Mucosa of rectum (tissue), 2 donors: ENCODE data around the gene C19orf47.

Experiments used
- H3K27ac ChIP-seq, 2 donors: one replicate each; pipeline ENCODE4 v1.7.0; 2013; ENCODE audit warnings: inconsistent platforms in 2 of 2, low read depth in 2 of 2, low read length in 2 of 2
- H3K27me3 ChIP-seq, 2 donors: one replicate each; pipeline ENCODE4 v1.7.0; 2013; ENCODE audit warnings: low read length in 2 of 2; ENCODE audit not compliant: control insufficient read depth in 2 of 2, insufficient read depth in 2 of 2
- H3K36me3 ChIP-seq, 2 donors: one replicate each; pipeline ENCODE4 v1.7.0; 2013; ENCODE audit warnings: low read length in 2 of 2; ENCODE audit not compliant: control insufficient read depth in 2 of 2, insufficient read depth in 2 of 2
- H3K4me1 ChIP-seq, 2 donors: one replicate each; pipeline ENCODE4 v1.7.0; 2013; ENCODE audit warnings: low read length in 2 of 2, mild to moderate bottlenecking in 1 of 2; ENCODE audit not compliant: control insufficient read depth in 2 of 2, insufficient read depth in 2 of 2
- H3K4me3 ChIP-seq, 2 donors: one replicate each; pipeline ENCODE4 v1.7.0; 2013; ENCODE audit warnings: low read length in 2 of 2
- H3K9ac ChIP-seq, 2 donors: one replicate each; pipeline ENCODE4 v1.7.0; 2013; ENCODE audit warnings: low read length in 2 of 2, low read depth in 1 of 2, mild to moderate bottlenecking in 1 of 2
- H3K9me3 ChIP-seq, 2 donors: one replicate each; pipeline ENCODE4 v1.7.0; 2013; ENCODE audit warnings: low read length in 2 of 2; ENCODE audit not compliant: control insufficient read depth in 2 of 2
- donor health status: healthy.
- donor health status: Normal muscosa, but diverticular disease.

C19orf47 gene

DNA sequence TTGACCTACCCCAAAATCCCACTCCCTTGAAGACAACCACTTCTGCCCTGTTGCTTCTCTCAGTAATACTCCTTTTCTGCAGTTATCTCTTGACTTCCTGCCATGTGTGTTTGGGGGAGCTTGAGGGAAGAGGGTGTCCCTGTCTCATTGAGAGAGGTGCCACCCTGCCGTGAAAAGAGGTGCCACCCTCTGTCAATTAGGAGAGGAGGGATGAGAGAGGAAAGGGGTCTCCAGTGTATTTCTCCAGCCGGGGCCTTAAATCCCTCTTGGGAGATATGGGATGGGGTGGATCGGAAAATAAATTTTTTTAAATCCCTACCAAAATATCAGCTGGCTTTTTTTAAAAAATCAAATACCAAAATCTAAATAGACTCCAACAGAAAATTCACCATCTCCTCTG is 16.8 kb upstream of the C19orf47 start:
- H3K36me3 ChIP-seq: peaks cover 11% of the 10 kb centered on the region in 2 donors
- no peak overlapping the region for H3K9ac ChIP-seq
- no peak overlapping the region for H3K27ac ChIP-seq
- no peak overlapping the region for H3K4me3 ChIP-seq
- no peaks in the 10 kb centered on the region for H3K4me1 ChIP-seq
- H3K9me3 ChIP-seq: no peaks in the 10 kb centered on the region
- H3K27me3 ChIP-seq: no peaks in the 10 kb centered on the region

DNA sequence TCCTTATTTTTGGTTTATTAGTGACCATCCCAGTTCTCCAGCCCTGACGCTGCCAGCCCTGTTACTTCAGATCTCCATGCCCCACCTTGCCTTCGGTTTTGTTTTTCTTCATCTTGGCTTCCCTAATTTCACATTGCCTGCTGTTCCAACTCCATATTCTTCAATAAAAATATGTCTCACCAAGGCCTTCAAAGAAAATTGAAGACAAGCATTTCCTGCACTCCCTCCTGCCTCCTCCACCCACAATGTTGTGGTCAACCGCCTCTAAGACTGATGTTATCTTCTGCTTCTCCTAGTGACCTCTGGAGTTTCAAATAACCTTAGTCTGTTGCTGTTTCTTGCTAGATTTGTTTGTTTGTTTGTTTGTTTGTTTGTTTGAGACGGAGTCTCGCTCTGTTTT is 14.9 kb upstream of the C19orf47 start:
- Histone ChIP-seq H3K36me3 (peaks cover 7 to 8% of the 10 kb centered on the region in 2 donors), H3K27ac (no peak overlapping the region), H3K4me1 (no peaks in the 10 kb centered on the region), H3K9ac (no peak overlapping the region), H3K9me3 (no peaks in the 10 kb centered on the region), H3K4me3 (no peak overlapping the region), H3K27me3 (no peaks in the 10 kb centered on the region)

DNA sequence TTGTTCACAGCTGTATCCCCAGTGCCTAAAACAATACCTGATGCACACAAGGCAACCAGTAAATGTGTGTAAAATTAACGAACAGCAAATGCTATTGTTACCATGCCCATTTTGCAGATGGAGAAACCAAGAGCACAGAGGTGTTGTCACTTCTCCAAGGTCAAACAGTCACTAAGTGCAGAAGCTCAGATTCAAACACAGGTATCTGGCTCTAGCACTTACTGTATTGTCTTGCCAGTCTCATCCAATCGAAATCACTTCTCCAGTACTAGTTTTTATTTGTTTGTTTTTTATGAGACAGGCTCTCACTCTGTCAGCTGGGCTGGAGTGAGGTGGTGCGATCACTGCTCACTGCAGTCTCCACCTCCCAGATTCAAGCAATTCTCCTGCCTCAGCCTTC is 14.0 kb upstream of the C19orf47 start:
- H3K4me1 ChIP-seq: no peaks in the 10 kb centered on the region
- no peak overlapping the region for H3K9ac ChIP-seq
- H3K9me3 ChIP-seq: no peaks in the 10 kb centered on the region
- no peak overlapping the region for H3K4me3 ChIP-seq
- no peak overlapping the region for H3K27ac ChIP-seq
- no peaks in the 10 kb centered on the region for H3K27me3 ChIP-seq
- H3K36me3 ChIP-seq: peaks cover 3 to 7% of the 10 kb centered on the region in 2 donors

DNA sequence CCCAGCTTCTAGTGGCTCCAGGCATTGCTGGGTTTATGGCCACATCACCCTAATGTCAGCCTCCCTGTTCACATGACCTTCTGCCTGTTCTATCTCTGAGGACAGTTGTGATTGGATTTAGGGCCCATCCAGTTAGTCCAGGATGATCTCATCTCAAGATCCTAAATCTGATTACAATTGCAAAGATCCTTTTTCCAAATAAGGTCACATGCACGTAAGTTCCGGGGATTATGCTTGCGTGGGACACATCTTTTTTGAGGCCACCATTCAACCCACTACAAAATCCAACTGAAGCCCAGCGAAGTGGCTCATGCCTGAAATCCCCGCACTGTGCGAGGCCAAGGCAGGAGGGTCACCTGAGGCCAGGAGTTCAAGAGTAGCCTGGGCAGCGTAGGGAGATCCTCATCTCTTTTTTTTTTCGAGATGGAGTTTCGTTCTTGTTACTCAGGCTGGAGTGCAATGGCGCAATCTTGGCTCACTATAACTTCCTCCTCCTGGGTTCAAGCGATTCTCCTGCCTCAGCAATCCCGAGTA is 12.6 kb upstream of the C19orf47 start:
- Histone ChIP-seq H3K36me3 (no peaks in the 10 kb centered on the region), H3K27ac (no peak overlapping the region), H3K4me1 (peaks cover 0 to 2% of the 10 kb centered on the region in 2 donors), H3K4me3 (no peak overlapping the region), H3K9ac (no peak overlapping the region), H3K9me3 (no peaks in the 10 kb centered on the region), H3K27me3 (no peaks in the 10 kb centered on the region)

DNA sequence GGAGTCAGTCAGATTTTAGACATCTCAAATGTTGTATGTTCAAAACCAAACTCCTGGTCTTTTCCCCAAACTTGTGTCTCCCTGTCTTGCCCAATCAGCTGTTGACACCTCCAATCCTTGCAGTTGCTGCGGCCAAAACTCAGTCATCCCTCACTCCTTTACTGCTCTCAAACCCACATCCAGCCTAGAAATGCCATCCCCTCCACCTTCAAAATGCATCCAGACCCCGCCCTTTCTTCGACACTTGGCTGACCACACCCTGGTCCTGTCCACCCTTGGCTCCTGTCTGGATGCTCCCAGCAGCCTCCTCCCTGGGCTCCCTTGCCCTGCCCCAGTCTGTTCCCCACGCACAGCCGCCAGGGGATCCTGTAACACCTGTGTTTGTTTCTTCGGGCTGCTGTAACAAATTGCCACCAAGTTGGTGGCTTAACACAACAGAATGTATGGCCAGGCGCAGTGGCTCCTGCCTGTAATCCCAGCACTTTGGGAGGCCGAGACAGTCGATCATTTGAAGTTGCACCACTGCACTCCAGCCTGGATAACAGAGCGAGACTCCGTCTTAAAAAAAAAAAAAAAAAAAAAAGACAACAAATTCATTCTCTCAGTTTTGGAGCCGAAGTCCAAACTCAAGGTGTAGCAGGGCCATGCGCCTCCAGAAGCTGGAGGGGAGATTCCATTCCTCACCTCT is 12.0 kb upstream of the C19orf47 start:
- H3K4me3 ChIP-seq: no peak overlapping the region
- H3K27me3 ChIP-seq: no peaks in the 10 kb centered on the region
- no peak overlapping the region for H3K9ac ChIP-seq
- H3K36me3 ChIP-seq: no peaks in the 10 kb centered on the region
- H3K27ac ChIP-seq: no peak overlapping the region
- no peaks in the 10 kb centered on the region for H3K9me3 ChIP-seq
- peaks cover 0 to 2% of the 10 kb centered on the region in 2 donors for H3K4me1 ChIP-seq

DNA sequence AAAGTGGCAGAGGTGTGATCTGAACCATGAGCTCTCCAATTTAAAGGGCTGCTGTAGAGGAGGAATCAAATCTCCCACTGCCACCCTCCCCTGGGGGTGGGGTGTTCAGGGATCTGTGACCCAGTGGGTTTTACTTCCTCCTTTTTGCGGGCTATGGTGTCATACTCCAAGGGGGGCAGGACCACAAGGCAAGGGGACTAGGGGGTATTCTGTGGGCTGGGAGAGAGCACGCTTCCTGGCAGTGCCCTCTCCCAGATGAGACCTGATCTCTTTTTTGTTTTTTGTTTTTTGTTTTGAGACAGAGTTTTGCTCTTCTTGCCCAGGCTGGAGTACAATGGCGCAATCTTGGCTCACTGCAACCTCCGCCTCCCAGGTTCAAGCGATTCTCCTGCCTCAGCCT is 10.6 kb upstream of the C19orf47 start:
- Histone ChIP-seq H3K4me3 (no peak overlapping the region), H3K27me3 (no peaks in the 10 kb centered on the region), H3K27ac (no peak overlapping the region), H3K36me3 (no peaks in the 10 kb centered on the region), H3K9ac (no peak overlapping the region), H3K9me3 (no peaks in the 10 kb centered on the region), H3K4me1 (peaks cover 0 to 2% of the 10 kb centered on the region in 2 donors)

DNA sequence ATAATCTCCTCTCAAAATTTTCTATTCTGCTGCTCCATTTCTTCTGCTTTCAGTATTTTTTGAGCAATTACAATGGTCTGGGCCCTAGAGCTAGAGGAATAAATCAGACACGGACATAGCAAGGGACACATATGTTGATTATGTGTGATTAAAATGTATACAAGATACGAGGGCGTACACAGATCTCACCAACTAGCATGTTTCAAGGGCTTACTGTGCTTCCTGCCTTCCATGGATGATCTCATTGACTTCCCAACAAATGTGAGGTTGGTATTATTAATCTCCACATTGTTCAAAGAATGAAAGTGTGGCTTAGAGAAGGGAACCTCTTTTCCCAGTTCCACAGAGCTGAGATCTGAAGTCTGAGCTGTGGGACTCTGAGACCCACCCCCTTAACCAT is 9.4 kb upstream of the C19orf47 start:
- H3K4me3 ChIP-seq: no peak overlapping the region
- H3K27ac ChIP-seq: no peak overlapping the region
- no peak overlapping the region for H3K9ac ChIP-seq

DNA sequence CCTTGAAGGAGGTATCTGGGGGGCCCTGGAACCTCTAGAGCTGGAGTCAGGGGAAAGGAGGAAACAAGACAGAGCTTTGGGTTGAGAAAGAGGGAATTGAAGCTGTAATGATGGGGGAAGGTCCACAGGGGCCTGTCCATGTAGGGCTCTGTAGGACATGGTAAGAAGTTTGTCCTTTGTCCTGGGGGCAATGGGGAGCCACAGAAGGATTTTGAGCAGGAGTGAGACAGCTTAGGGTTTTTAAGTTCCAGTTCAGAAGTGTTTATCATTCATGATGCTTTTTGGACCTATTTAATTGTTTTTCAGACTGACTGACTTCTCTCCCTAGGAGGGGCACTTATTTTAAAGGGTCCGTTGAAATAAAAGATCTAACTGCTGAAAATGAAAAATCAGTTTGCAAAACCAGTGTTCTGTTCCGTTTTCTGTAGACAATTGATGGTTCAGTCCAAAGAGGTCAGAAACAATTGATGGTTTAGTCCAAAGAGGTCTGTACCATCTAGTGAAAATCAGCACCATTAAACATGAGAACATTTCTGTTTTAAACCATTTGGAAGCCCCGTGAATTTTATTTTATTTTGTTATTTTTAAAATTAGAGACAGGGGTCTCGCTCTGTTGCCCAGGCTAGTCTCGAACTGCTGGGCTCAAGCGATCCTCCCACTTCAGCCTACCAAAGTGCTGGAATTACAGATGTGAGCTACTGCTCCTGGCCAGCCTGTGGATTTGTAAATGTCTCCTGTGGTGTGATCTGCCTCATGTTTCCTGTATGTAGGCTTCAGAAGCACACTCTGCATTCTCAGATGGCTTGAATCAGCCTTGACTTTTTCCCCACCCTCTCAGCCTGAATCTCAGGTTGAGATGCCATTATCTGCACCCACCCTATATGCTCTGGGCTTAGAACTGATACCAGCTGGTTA is 8.7 kb upstream of the C19orf47 start:
- H3K4me3 ChIP-seq: no peak overlapping the region
- H3K4me1 ChIP-seq: peaks cover 0 to 2% of the 10 kb centered on the region in 2 donors
- no peak overlapping the region for H3K27ac ChIP-seq
- no peak overlapping the region for H3K9ac ChIP-seq
- H3K9me3 ChIP-seq: no peaks in the 10 kb centered on the region
- H3K27me3 ChIP-seq: no peaks in the 10 kb centered on the region
- no peaks in the 10 kb centered on the region for H3K36me3 ChIP-seq

More for the DNA sequence above, 9.4 kb upstream of the C19orf47 start:
- no peaks in the 10 kb centered on the region for H3K36me3 ChIP-seq
- no peaks in the 10 kb centered on the region for H3K9me3 ChIP-seq
- peaks cover 0 to 2% of the 10 kb centered on the region in 2 donors for H3K4me1 ChIP-seq
- no peaks in the 10 kb centered on the region for H3K27me3 ChIP-seq

DNA sequence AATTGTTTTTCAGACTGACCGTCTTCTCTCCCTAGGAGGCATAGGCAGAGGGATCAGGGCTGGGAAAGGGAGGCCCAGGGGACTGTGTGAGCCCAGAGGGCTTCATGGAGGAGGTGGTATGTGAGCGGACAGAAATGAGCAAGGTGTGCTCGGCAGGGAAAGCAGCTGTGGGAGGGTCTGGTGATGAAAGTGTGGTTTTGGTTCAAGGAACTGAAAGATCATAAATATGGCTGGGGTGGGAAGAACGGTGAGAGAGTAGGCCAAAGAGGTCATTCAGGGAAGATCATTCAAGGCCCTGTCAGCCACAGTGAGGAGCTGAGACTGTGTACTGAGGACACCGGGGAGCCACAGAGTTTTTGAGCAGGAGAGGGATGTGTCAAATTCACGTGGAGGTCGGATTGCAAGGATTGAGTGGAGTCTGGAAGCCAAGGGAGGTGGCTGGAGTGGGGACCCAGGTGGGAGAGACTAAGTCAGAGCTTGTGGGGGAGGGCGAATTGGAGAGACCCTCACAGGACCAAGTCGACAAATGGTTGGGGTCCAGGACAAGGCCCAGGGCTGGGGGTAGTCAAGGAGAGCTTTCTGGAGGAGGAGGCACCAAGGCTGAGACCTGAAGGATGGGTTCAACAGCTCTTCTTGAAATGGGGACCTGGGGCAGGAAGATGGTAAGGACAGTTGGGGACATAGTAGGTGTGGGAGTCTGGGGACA is 7.9 kb upstream of the C19orf47 start:
- Histone ChIP-seq H3K27ac (no peak overlapping the region), H3K36me3 (no peaks in the 10 kb centered on the region), H3K9ac (no peak overlapping the region), H3K4me1 (peaks cover 0 to 2% of the 10 kb centered on the region in 2 donors), H3K9me3 (no peaks in the 10 kb centered on the region), H3K27me3 (no peaks in the 10 kb centered on the region), H3K4me3 (no peak overlapping the region)
